ENCODE results near the gene GART.

DNA sequence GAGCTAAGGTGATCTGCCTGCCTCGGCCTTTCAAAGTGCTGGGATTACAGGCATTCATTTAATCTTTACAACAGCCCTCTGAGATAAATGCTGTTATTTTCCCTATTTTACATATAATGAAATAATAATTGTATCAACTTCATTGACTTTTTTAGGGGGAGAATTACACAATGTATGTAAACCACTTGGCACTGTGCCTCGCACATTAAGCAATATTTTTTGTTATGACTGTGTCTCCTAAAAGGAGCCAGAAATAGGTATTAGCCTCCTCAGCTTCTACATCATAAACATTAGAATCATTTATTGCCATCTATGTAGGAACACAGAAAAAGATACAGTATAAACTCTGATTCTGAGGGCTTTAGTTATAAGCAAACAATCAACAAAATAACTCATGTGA lies 49.3 kb downstream of the GART start:
- no peak for TF ChIP-seq POLR2A (IDR thresholded peaks at IDR 0.05)
- TF ChIP-seq, protein P1, sequence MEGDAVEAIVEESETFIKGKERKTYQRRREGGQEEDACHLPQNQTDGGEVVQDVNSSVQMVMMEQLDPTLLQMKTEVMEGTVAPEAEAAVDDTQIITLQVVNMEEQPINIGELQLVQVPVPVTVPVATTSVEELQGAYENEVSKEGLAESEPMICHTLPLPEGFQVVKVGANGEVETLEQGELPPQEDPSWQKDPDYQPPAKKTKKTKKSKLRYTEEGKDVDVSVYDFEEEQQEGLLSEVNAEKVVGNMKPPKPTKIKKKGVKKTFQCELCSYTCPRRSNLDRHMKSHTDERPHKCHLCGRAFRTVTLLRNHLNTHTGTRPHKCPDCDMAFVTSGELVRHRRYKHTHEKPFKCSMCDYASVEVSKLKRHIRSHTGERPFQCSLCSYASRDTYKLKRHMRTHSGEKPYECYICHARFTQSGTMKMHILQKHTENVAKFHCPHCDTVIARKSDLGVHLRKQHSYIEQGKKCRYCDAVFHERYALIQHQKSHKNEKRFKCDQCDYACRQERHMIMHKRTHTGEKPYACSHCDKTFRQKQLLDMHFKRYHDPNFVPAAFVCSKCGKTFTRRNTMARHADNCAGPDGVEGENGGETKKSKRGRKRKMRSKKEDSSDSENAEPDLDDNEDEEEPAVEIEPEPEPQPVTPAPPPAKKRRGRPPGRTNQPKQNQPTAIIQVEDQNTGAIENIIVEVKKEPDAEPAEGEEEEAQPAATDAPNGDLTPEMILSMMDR (IDR thresholded peaks at IDR 0.05), result no peak
